OCI-M2 (cell line): ENCODE data around the gene KLF11.

Experiments used
- DNase-seq: peaks from one replicate; lab custom pipeline; 2025; ENCODE audit not compliant: unreplicated experiment; lab: John Stamatoyannopoulos, UW

The KLF11 gene

DNA sequence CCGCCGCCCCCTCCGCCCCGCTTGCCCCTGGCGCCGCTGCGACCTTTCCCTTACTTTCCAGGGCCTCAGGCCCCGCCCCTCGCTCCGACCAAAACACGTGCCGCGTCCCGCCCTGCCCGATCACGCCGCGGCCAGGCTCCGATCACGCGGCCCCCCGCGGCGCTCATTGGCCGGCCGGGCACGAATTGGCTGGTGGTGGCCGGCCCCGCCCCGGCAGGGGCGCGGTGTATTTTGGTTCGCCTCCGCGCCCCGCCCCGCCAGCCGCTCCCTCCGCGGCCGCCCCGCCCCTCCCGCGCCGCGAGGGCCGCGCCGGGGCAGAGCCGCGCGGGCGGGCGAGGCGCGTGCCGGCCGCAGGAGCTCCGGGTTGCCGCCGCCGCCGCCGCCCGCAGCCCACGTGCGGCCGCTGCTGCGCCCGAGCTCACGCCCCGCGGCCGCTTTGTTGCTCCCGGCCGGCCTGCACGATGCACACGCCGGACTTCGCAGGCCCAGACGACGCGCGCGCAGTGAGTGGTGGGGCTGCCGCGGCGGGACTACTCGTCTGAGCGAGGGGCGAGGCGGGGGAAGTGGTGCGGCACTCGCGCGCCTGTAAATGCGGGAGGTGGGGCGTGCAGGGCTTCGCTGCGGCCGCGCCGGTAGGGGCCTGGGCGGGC lies at the start of gene KLF11:
Gene KLF11 (plus strand): TSS at position 295 of the 650 bp plus-strand sequence. CDS start 167 bp downstream, at position 462.
- peak; percentile 36 for DNase-seq

DNA sequence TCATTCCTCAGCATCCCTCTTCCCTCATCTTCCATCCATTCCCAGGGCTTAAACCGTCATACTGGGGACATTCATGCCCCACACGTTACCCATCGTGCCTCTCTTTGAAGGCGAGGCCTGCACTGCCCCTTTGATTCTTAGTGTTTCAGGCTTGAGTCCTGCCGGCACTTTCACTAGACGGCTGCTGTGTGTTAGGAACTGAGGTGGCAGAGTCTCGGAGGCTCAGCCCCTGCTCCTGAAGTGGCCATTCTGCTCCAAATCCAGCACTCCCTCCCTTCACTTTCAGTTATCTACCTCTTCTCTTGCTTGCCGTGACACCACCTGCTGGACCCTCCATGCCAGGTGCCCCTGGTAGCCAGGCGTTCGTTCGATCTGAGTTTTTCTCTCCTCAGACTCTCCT lies 48.9 kb upstream of the KLF11 start:
- no peak for DNase-seq

DNA sequence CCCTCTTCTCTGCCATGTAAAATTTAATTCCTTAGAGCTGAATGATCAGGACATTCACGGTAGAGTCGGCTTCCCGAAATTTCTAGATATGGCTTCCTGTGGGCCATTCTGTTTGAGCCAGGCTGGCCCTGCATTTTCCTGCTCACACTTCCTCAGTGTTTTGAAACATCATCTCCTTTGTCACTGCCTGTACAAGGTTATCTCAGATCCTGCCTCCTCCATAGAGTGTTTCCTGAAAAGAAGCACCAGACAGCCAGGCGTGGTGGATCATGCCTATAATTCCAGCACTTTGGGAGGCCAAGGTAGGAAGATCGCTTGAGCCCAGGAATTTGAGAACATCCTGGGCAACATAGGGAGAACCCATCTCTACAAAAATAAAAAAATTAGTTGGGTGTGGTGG lies 48.3 kb upstream of the KLF11 start:
- DNase-seq = no peak

DNA sequence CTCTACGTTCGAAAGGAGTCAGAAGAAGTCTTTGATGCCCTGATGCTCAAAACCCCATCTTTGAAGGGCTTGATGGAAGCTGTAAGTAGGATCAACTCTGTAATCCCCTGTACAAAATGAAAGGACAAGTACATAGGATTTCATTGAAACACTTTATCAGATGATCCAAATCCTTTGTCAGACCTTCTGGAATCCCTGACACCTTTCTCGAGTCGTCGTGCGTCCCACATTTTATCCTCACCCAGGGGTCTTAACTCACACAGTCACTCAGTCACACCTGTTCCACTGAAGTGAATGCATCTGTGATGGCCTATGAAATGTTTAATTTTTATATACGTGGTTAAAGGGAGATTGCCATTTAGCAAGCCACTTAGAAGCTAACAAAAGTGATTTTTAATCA lies 47.0 kb upstream of the KLF11 start:
- DNase-seq = no peak

DNA sequence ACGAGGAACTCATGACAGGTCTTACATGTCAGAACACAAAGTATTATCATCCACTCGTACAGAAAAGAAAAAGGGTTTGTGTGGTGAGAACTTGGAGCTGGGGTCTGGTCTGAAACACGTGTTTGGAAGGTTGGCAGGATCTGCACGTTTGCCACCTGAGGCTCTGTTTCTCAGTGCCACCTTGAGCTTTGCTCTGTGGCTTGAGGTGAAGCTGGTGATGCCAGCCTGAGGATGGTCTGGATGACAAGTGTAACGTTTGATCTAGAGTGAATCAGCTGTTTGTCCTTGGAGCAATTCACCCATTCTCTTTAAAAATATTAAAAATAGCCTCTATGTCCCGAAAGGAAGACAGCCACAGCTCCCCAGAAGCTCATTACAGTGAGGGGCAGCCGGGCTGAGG lies 45.4 kb upstream of the KLF11 start:
- DNase-seq = no peak

DNA sequence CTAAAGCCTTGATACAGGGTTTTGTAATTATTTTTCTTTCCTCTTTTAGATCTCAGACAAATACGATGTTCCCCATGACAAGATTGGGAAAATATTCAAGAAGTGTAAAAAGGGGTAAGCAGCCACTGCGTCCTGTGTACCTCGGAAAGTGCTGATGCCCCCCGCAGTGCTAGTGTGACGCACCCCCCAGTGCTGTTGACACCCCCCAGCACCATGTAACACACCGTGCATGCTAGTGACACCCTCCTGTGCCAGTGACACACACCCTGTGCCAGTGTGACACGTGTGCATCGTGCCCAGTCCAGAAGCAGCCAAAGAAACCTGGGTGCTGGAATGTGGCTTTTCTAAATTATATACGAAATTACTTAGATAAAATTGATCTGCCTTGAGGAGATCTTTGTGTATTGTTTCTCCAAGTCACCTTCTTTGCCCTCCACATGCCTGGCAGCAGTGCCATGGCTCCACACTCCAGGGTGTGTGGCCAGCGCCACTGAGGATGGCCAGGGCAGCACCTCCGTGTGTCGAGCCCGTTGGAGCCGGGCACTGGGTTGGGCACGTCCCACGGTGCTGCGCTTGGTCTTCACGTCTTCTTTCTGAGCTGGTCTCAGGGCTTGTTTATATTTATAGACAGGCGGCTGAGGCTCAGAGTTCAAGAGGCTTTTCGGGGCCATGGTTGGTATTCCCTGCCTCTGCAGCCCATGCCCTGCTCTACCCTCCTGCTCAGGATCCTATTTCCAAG lies 44.3 kb upstream of the KLF11 start:
- no peak for DNase-seq

DNA sequence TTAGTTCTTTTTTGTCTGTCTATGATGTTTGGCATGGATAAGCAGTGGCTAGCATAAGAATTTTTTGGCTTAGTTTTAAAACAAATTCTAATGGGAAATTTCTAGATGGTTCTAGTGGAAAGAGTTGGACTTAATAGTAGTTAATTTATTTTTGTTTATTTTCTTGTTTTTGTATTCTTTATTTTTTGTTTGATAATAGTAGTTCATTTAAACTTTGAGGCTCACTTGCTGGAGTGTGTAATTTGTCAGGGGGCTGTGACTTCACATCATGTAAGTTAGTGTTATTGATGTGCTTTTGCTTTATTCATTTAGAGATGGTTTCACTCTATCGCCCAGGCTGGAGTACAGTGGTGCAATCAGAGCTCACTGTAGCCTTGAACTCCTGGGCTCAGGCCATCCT lies 43.7 kb upstream of the KLF11 start:
- DNase-seq = no peak

DNA sequence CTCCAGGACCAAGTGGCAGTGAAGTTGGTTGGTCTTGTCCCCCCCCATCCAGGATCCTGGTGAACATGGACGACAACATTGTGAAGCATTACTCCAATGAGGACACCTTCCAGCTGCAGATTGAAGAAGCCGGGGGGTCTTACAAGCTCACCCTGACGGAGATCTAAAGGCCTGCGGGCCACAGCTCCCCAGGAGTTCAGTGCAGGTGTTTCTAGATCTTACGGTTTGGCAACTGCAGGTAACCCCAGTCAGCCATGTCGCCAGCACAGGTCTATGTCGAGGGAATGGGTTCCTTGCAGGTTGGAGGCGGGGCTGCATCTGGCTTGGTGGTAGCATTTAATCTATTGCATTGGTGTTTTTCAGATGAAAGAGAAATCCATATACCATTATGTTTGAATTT lies 42.8 kb upstream of the KLF11 start:
- no peak for DNase-seq

DNA sequence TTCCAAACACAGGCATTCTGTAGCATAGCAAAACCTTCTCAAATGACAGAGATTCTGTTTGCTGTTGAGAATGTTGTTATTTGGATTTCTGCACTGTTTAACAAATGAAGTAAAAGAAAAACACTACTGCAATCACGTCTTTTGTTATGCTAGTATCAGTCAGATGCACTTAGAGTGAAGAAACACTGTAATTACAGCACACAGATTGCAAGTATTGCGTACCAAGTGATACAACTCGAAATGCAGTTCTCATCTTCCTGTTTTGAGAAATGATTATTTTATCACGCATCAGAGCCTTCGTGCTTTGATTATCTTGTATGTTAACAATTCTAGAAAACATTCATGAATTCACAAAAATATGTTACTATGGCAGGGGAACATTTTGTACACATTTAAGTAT lies 41.8 kb upstream of the KLF11 start:
- DNase-seq = no peak

DNA sequence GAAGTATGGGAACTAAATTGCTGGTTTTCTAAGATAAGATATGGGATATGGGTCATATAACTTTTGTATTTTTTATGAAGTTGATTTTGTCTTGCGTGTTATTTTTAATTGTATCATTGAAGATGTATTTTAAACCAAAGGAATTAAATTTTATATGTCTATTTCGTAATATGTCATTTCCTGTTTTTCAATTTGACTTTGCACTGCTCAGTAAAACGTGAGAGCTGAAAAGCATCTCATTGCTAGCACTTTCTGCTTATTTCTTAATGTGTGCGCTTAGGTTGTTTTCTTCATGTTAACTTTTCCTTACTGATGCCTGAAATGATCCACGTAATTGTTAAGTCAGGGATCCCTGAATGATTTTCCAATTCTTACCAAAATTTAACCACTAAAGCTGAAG lies 41.2 kb upstream of the KLF11 start:
- DNase-seq = no peak

DNA sequence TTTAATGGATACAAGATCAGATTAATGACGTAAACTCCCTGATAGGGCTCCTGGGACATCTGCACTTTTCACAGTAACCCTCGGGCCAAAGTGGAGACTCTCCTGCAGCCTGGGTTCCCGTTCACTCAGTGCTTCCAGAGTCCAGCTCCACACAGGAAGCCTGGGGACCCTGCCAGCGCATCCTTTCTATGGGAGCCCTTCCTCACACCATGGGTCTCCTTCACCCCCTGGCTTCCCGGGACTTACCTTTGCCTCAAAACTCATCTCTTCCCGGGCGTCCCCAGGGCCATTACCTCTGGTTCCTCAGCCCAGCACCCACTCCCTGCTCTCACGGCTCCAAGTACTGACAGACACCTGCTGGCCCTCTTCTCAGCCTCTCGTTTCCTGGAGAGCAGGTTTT lies 40.7 kb upstream of the KLF11 start:
- no peak for DNase-seq

DNA sequence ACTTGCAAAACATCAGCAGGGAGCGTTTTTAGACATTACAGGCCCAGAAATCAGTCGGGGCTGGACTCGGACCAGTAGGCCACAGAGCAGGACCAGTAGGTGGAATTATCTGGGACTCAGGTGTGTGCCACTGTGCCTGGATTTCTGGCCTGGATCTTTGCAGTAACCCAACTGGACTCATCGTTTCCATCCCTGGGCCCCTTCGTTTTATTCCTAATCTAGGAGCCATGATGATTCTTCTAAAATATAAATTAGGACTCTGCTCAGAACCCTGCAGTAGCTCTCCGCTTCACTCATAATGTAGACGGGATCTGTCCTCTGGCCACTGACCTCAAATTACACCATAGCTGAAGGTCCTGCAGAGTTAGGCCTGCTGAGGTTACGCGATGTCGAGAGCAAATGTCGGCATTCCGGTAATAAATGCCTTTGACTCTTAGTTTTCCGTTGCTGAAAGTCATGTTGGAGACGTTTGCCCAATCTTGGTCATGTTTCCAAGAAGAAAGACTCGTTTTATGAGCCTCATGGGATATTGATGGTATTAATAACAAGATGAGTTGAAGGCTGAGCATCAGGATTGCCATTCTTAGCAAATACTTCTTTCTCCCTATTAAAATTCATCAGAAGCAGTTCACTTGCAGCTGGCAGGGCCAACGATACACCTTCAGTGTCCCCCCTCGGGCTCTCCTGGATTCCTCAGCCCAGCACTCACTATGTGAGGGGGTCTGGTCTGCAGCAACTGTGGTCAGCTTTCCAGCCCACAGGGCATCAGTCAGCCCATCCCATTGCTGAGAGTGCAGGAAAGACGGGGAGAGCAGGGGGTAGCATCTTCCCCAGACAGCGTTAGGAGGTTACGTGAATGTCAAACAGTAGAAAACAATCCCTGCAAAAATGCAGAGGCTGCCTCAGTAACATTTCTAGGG lies 39.9 kb upstream of the KLF11 start:
- no peak for DNase-seq

DNA sequence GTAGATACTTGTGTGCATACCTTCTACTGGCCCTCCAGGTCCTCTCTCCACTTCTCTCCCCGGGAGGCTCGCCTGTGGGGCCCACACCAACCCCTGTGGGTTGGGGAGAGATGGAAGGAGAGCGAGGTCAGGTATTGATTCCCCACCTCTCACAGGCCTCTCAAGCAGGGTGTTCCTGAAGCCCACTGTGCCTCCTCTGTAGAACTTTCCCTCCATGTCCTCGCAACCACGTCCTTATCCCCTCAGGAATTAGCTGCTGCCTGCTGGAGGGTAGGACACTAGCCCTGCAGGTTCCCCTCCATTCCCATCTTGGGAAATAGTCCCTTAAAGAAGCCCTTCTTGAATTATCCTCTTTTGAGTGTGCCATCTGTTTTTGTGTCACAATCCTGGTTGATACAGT lies 38.9 kb upstream of the KLF11 start:
- no peak for DNase-seq

DNA sequence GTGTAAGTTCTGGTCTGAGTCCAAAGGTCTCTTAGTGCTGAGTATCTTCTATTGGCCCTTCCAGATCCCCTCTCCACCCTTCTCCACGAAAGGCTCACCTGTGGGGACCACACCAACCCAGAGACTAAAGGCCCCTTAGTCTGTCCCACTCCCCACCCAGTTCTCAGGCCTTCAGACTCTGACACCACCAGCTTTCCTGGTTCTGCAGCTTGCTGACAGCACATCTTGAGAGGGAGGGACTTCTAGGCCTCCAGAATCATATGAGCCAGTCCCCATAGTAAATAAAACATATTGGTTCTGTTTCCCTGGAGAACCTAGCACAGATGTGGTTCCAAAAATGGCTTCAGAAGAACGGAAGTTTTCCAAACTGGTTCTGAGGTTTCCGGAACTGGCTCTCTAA lies 38.5 kb upstream of the KLF11 start:
- DNase-seq = no peak

DNA sequence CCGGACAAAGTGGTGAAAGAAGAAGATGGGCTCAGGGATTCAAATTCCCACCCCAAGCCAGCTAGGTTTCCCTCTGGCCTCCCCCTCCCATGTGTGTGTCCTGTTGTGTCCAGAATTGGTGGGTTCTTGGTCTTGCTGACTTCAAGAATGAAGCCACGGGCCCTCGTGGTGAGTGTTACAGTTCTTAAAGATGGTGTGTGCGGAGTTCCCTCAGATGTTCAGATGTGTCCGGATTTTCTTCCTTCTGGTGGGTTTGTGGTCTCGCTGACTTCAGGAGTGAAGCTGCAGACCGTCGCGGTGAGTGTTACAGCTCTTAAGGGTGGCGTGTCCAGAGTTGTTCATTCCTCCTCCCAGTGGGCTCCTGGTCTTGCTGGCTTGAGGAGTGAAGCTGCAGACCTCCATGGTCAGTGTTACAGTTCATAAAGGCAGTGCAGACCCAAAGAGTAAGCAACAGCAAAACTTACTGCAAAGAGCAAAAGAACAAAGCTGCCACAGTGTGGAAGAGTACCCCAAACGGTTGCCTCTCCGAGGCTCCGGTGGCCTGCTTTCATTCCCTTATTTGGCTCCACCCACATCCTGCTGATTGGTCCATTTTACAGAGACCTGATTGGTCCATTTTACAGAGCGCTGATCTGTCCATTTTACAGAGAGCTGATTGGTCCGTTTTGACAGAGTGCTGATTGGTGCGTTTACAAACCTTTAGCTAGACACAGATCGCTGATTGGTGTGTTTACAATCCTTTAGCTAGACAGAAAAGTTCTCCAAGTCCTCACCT lies 37.7 kb upstream of the KLF11 start:
- no peak for DNase-seq

DNA sequence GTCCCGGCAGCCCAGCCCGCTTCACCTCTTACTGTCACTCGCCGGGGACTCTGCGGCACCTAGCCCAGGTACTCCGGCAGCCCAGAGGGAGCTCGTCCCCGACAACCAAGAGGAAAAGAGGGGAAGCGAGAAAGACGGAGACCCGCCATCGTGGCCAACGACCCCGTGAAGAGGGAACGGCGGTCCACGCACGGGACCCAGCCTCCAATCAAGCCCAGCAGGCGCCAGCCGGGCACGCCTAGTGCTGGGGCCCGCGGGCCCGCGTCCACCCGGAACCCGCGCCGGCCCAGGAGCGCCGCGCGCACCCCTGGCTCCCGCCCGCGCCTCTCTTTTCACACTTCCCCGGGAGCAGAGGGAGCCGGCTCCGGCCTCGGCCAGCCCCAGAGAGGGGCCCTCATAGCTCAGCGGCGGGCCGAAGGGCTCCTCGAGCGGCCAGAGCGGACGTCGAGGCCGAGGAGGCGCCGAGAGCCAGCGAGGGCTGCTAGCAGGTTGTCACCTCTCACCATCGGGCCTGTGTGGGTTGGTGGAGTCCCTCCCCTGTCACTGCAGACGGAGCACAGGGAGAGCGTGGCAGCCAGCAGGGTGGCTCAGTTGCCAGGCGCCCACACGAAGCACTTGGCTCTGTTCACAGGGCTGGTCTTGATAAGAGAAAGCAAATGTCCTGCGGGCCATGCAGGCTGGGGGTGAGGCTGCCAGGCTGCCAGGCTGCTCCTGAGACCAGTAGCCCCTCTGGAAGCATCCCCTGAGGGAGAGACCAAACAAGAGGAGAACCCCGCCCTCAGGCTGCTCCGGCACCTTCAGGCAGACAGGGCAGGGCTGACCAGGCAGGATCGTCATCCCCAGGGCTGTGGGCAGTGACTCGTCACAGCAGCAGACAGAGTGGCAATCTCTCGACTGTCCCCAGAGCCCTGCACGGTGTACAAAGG lies 36.9 kb upstream of the KLF11 start:
- DNase-seq = no peak

DNA sequence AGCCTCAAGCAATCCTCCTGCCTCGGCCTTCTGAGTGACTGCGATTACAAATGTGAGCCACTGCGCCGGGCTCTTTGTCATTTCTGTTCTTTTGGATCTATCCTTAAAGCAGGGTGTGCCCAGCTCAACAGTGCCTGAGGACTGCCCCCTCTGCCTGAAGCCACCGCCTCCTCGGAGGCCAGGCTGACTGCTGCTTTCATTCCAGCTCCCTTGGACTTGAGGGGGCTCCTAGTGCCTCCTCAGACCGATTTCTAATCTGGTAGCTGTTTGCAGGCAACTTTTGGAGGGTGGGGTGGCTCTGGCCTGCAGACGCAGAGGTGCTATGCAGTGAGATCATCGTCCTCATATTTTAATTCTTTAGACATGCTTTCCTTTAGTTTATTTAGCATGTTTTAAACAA lies 35.9 kb upstream of the KLF11 start:
- no peak for DNase-seq

DNA sequence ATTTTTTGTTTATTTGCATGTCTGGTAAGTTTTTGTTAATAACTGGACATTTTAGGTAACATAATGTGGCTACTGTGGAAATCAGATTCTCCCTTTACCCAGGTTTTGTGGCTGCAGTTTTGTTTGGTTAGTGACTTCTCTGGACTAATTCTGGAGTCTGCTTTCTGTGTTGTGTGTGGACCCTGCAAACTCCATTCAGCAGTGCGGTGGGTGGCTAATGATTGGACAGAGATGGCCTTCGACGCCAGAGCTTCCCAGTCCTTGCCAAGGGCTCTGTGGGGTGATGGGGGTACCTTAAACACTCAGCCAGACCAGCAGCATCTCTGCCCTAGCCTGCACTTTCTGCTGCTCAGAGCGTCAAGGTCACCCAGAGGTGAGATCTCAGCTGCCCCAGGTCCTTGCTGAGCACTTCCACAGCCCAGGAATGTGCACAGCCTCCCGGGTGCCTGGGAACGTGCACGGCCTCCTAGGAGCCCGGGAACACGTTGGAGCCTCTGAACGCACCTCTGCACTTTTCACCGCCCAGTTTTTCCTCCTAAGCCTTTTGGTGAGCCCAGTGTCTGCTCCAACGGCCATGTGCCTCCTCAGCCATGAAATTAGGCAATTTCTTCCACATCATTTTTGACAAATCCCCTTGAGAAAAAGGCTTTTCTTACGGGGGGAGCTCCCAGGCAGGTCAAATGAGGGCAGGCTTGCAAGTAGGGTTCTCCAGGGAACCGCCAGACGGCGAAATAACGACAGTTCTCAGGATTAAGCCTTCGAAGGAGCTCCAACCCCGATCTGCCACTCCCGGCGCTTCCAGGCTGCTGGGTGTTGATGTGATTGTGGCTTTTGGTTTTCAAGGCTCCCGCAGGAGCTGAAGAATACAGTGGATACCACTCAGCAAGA lies 35.2 kb upstream of the KLF11 start:
- DNase-seq = no peak

DNA sequence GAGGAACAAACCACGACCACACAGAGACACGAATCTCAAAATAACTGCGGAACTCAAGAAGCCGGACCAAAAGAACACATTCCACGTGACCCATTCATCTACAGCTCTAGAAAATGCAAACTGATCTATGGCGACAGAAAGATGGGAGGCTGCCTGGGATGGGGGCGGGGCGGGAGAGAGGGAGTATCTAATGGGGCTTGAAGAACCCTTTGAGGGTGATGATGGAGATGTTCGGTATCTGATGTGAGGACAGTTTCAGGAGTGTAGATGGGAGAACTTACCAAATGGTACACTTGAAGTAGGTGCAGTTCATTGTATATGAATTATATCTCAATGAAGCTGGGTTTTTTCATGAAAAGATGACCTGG lies 34.6 kb upstream of the KLF11 start:
- DNase-seq = no peak
